Activated naive CD4-positive, alpha-beta T cell treated with anti-CD3 and anti-CD28 coated beads, Interleukin-2, amount 50 U/mL, for 16 hours (primary cell): ENCODE data around the gene OOEP.
"Not testable (repeated sequence)": the region's sequence is repeated elsewhere in the genome, so short reads cannot be mapped to it uniquely, and the experiment has no call there.

Experiments
- DNase-seq: peaks from one replicate; pipeline ENCODE4 v3.0.0-alpha.2; 2020

Gene OOEP

GRCh38 chr6:73369563-73369962 lies at the start of gene OOEP:
TSS of gene OOEP (minus strand) at chr6:73369897. CDS start at chr6:73369792, 105 bp downstream.
- no peak for DNase-seq

- DNase-seq: no peak
Observed at GRCh38 chr6:73418081-73418741, 48.5 kb upstream of the OOEP start.

GRCh38 chr6:73413102-73413501 lies 43.4 kb upstream of the OOEP start:
- DNase-seq: no peak

- no peak for DNase-seq
Observed at GRCh38 chr6:73409395-73409794, 39.7 kb upstream of the OOEP start.

GRCh38 chr6:73400656-73401055 lies 31.0 kb upstream of the OOEP start:
- DNase-seq: no peak

GRCh38 chr6:73395875-73396274 lies 26.2 kb upstream of the OOEP start:
- no peak for DNase-seq

- peak; percentile 28 for DNase-seq
Observed at GRCh38 chr6:73394577-73395354, 25.1 kb upstream of the OOEP start, which contains the start of gene DDX43. TSS of gene DDX43 (plus strand) at chr6:73394828. CDS start at chr6:73394906, 78 bp downstream.

- DNase-seq: no peak
Observed at GRCh38 chr6:73393278-73393677, 23.6 kb upstream of the OOEP start.

- not testable (repeated sequence) for DNase-seq
Observed at GRCh38 chr6:73392188-73392587, 22.5 kb upstream of the OOEP start.

- no peak for DNase-seq
Observed at GRCh38 chr6:73391675-73392074, 22.0 kb upstream of the OOEP start.

GRCh38 chr6:73389854-73390253 lies 20.2 kb upstream of the OOEP start:
- DNase-seq: no peak

- DNase-seq: peak; percentile 18
Observed at GRCh38 chr6:73388800-73389512, 19.3 kb upstream of the OOEP start.

GRCh38 chr6:73388433-73388799 lies 18.7 kb upstream of the OOEP start:
- no peak for DNase-seq

- no peak for DNase-seq
Observed at GRCh38 chr6:73382462-73383113, 12.9 kb upstream of the OOEP start.

GRCh38 chr6:73381531-73381930 lies 11.8 kb upstream of the OOEP start:
- not testable (repeated sequence) for DNase-seq

GRCh38 chr6:73377225-73377624 lies 7.5 kb upstream of the OOEP start:
- no peak for DNase-seq

GRCh38 chr6:73375216-73375615 lies 5.5 kb upstream of the OOEP start:
- no peak for DNase-seq

- no peak for DNase-seq
Observed at GRCh38 chr6:73372516-73372915, 2.8 kb upstream of the OOEP start.

- no peak for DNase-seq
Observed at GRCh38 chr6:73371984-73372383, 2.3 kb upstream of the OOEP start.

- no peak for DNase-seq
Observed at GRCh38 chr6:73369157-73369556, 540 bp downstream of the OOEP start.

- DNase-seq: no peak
Observed at GRCh38 chr6:73368675-73369074, 1.0 kb downstream of the OOEP start.

GRCh38 chr6:73367761-73368355 lies 1.8 kb downstream of the OOEP start:
- DNase-seq: no peak

- no peak for DNase-seq
Observed at GRCh38 chr6:73364549-73364948, 5.1 kb downstream of the OOEP start.
